ENCODE measurements around the gene MKS1.

MKS1 gene

GRCh38 chr17:58161566-58161965, 57.5 kb downstream of the MKS1 start:
- no peak for DNase-seq (ENCODE audit: low spot score)

GRCh38 chr17:58158181-58158580, 60.9 kb downstream of the MKS1 start:
- no peak for DNase-seq (ENCODE audit: low spot score)

DNA sequence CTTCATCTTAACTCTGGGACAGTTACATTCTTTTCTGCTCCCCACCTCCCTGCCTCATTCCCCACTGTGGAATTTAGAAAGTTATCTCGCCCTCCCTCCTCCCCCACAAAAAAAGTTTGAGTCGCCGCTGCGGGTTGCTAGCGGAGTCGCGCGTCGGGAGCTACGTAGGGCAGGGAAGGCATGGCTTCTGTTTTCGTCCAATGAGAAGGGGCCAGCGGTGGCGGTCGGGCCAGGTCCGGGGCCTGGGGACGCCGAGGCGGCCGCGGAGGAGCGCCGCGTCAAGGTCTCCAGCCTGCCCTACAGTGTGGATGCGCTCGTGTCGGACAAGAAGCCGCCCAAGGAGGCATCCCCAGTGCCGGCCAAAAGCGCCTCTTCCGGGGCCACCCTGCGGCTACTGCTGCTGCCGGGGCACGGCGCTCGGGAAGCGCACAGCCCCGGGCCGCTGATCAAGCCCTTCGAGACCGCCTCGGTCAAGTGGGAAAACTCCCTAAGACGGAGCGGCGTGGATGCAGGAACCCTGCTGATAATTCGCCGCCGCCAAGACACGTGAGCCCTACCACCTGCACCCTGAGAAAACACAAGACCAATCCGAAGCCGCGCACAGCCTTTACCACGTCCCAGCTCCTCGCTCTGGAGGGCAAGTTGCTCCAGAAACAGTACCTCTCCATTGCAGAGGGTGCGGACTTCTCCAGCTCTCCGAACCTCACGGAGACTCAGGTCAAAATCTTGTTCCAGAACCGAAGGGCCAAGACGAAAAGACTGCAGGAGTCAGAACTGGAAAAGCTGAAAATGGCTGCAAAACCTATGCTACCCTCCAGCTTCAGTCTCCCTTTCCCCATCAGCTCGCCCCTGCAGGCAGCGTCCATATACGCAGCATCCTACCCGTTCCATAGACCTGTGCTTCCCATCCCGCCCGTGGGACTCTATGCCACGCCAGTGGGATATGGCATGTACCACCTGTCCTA, 61.9 kb downstream of the MKS1 start:
- no peak for DNase-seq (ENCODE audit: low spot score)

Measured in NAMALWA (cell line).